AG10803 (cell line): ENCODE measurements around the gene SET.

Source experiments
- DNase-seq: peaks from one replicate; pipeline ENCODE4 v3.0.0; 2010; ENCODE audit warnings: low read depth
- H3K4me3 ChIP-seq: 2 replicates; pipeline ENCODE4 v1.5.1; 2011; ENCODE audit warnings: mild to moderate bottlenecking, low read length, control low read depth
- CTCF ChIP-seq: conservative IDR thresholded peaks from 2 replicates; pipeline ENCODE4 v1.5.1; 2011; ENCODE audit warnings: mild to moderate bottlenecking, low read length, control low read depth, inconsistent platforms

SET gene

GRCh38 chr9:128675382-128675781 lies 13.6 kb upstream of the SET start:
- no peak for TF ChIP-seq CTCF
- DNase-seq = no peak
- no peak overlapping the region for H3K4me3 ChIP-seq

- no peak for TF ChIP-seq CTCF
- no peak overlapping the region for H3K4me3 ChIP-seq
Measured at GRCh38 chr9:128677794-128678193, 11.2 kb upstream of the SET start.

GRCh38 chr9:128683340-128684064 lies 5.5 kb upstream of the SET start:
- peak; percentile 71 for DNase-seq
- no peak for TF ChIP-seq CTCF
- H3K4me3 ChIP-seq = peak overlapping the region; percentile 79

More at GRCh38 chr9:128677794-128678193, 11.2 kb upstream of the SET start:
- no peak for DNase-seq

GRCh38 chr9:128684065-128684324 lies 5.0 kb upstream of the SET start:
- DNase-seq = no peak
- no peak for TF ChIP-seq CTCF
- H3K4me3 ChIP-seq = peak overlapping the region; percentile 79

GRCh38 chr9:128684325-128685199 lies 4.5 kb upstream of the SET start:
- TF ChIP-seq CTCF = no peak
- H3K4me3 ChIP-seq = peak overlapping the region; percentile 79
- DNase-seq = peak; percentile 76

- H3K4me3 ChIP-seq = no peak overlapping the region
- no peak for TF ChIP-seq CTCF
- DNase-seq = no peak
Measured at GRCh38 chr9:128685636-128686489, 3.2 kb upstream of the SET start.
